ENCODE data around the gene CDC25C. TPM values are rescaled to one million over a fixed set of nuclear protein-coding genes. Genes with fewer than 3 reads are reported as not detected.

CDC25C gene
- total and polyA plus RNA-seq, 9 of the 15 experiments (the other 6 are each of a cell fraction or from before 2014, with no cell fraction given), result 19.1 to 63.7 (median 31.9) TPM

GRCh38 chr5:138352071-138352721, 20.6 kb upstream of the CDC25C start, which contains the start of gene KDM3B (continued):
- TF ChIP-seq, protein P1, sequence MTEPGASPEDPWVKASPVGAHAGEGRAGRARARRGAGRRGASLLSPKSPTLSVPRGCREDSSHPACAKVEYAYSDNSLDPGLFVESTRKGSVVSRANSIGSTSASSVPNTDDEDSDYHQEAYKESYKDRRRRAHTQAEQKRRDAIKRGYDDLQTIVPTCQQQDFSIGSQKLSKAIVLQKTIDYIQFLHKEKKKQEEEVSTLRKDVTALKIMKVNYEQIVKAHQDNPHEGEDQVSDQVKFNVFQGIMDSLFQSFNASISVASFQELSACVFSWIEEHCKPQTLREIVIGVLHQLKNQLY (CRISPR knock-in tag; conservative IDR thresholded peaks at IDR 0.05), result no peak
- TF ChIP-seq MAFG (tag; conservative IDR thresholded peaks at IDR 0.05), result no peak
- TF ChIP-seq ZSCAN32 (CRISPR knock-in tag; IDR thresholded peaks at IDR 0.05), result no peak
- TF ChIP-seq SUPT5H (IDR thresholded peaks at IDR 0.05), result no peak
- TF ChIP-seq, protein P2, sequence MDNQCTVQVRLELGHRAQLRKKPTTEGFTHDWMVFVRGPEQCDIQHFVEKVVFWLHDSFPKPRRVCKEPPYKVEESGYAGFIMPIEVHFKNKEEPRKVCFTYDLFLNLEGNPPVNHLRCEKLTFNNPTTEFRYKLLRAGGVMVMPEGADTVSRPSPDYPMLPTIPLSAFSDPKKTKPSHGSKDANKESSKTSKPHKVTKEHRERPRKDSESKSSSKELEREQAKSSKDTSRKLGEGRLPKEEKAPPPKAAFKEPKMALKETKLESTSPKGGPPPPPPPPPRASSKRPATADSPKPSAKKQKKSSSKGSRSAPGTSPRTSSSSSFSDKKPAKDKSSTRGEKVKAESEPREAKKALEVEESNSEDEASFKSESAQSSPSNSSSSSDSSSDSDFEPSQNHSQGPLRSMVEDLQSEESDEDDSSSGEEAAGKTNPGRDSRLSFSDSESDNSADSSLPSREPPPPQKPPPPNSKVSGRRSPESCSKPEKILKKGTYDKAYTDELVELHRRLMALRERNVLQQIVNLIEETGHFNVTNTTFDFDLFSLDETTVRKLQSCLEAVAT (IDR thresholded peaks at IDR 0.05), result peak in 1 of 2 experiments; percentile 64; a peak in 1 of 4 replicates
- TF ChIP-seq ZFX (CRISPR knock-in tag; IDR thresholded peaks at IDR 0.05), result no peak
- no peak for TF ChIP-seq ZEB2 (IDR thresholded peaks at IDR 0.05)
- TF ChIP-seq ZNF79 (CRISPR knock-in tag; IDR thresholded peaks at IDR 0.05; ENCODE audit: low read depth), result no peak
- no peak for TF ChIP-seq MYNN (IDR thresholded peaks at IDR 0.05)
- TF ChIP-seq MYNN (CRISPR knock-in tag; IDR thresholded peaks at IDR 0.05), result no peak
- TF ChIP-seq TCFL5 (CRISPR knock-in tag; conservative IDR thresholded peaks at IDR 0.05), result no peak
- TF ChIP-seq CTCF (IDR thresholded peaks at IDR 0.05 in 2 of 3, conservative IDR thresholded peaks at IDR 0.05 in 1 of 3; ENCODE audit: insufficient read depth in 2 of 3, low read depth in 1 of 3, low read length in 3 of 3), result peak; percentile 99 to 100 (median 99)
- TF ChIP-seq BHLHE40 (IDR thresholded peaks at IDR 0.05; ENCODE audit: low read length), result 0 out of 2 replicates have a peak, but pooled peaks have one; percentile 45
- TF ChIP-seq MBD1 (CRISPR knock-in tag; IDR thresholded peaks at IDR 0.05), result no peak
- TF ChIP-seq YY1 (IDR thresholded peaks at IDR 0.05; ENCODE audit: borderline replicate concordance in 1 of 3, control insufficient read depth in 1 of 3, extremely low read depth in 1 of 3, insufficient read depth in 3 of 3, insufficient read length in 1 of 3, insufficient replicate concordance in 2 of 3, low read depth in 1 of 3, low read length in 2 of 3), result peak in 2 of 3 experiments; percentile 77 to 78
- TF ChIP-seq, protein P3, sequence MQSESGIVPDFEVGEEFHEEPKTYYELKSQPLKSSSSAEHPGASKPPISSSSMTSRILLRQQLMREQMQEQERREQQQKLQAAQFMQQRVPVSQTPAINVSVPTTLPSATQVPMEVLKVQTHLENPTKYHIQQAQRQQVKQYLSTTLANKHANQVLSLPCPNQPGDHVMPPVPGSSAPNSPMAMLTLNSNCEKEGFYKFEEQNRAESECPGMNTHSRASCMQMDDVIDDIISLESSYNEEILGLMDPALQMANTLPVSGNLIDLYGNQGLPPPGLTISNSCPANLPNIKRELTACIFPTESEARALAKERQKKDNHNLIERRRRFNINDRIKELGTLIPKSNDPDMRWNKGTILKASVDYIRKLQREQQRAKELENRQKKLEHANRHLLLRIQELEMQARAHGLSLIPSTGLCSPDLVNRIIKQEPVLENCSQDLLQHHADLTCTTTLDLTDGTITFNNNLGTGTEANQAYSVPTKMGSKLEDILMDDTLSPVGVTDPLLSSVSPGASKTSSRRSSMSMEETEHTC (IDR thresholded peaks at IDR 0.05), result 0 out of 2 replicates have a peak, but pooled peaks have one; percentile 9
- TF ChIP-seq MYBL2 (IDR thresholded peaks at IDR 0.05; ENCODE audit: low read depth), result peak; percentile 44; the same call in 1 of the 2 replicates
- no peak for TF ChIP-seq MYBL2 (CRISPR knock-in tag; IDR thresholded peaks at IDR 0.05; ENCODE audit: borderline replicate concordance)

Measured in K562 (cell line).